GM18508 (cell line): ENCODE data around the gene APPBP2.

Experiments used
- ATAC-seq: cut with Tn5 transposase; IDR thresholded peaks from one replicate; pipeline ENCODE4 v1.9.1; 2021; ENCODE audit warnings: moderate number of reproducible peaks; ENCODE audit not compliant: insufficient read depth, unreplicated experiment

Gene APPBP2

GRCh38 chr17:60406887-60407286, 119.2 kb downstream of the APPBP2 start:
- ATAC-seq, result no peak

DNA sequence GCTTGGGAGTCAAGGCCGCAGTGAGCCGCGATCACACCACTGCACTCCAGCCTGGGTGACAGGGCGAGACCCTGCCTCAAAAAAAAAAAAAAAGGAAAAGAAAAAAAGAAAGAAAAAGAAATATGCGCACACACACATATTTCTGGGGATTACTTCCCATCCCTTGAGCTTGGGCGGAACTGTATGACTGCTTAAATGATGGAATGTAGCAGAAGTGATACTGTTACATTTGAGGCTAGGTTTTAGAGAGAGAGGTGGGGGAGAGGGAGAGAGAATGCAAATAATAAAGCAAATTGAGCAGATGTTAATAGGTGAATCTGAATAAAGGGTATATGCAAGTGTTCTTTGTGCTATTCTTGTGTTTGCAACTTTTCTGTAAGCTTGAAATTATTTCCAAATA, 122.1 kb downstream of the APPBP2 start:
- no peak for ATAC-seq

- ATAC-seq, result no peak
Observed at GRCh38 chr17:60403523-60403810, 122.6 kb downstream of the APPBP2 start.

DNA sequence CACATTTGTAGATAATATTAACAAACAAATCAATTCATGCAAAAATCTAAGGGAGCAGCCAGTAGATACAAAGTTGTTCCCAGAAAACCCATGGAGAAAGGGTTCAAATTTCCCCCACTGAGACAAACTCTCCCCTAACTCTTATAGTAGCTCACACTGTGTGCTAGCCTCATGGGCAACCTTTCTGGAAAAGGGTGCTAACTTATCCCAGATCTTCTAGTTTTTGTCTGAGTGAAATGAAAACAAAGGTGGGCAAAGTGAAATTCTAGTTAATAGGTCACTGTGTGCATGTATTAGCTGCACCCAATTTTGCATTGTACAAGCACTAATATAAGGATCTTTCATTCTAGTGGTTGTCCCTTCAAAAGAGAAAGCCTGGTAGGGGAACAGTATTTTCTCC, 124.2 kb downstream of the APPBP2 start:
- no peak for ATAC-seq

GRCh38 chr17:60398227-60398959, 127.6 kb downstream of the APPBP2 start:
- ATAC-seq, result no peak

DNA sequence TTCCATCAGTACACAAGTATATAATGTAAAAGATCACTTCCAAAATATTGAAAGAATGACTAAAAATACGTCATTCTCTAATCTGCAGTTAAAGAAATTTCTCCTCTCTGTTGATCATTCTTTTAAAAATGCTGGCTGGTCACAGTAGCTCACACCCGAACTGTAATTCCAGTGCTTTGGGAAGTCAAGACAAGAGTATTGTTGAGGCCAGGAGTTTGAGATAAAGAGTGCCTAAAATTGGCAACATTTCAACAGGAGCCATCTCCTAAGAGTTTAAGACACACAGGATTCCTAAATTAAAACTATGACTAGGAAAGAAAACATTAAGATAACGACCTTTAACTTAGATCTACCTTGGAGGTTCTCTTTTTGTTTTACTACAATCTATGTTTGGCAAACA, 129.6 kb downstream of the APPBP2 start:
- ATAC-seq, result no peak

GRCh38 chr17:60395508-60396065, 130.5 kb downstream of the APPBP2 start:
- no peak for ATAC-seq

- no peak for ATAC-seq
Observed at GRCh38 chr17:60393840-60394723, 132.0 kb downstream of the APPBP2 start.
